Stomach (tissue), 4 donors: Measurements from ENCODE around the gene KCTD5.

Experiments
- EP300 ChIP-seq: sonication (generic); formaldehyde crosslinking; IDR thresholded peaks from one replicate; pipeline ENCODE4 v1.6.1; 2017; ENCODE audit warnings: antibody characterized with exemption
- POLR2A ChIP-seq, 4 donors: fragments of 450-650 bp; IDR thresholded peaks; one replicate each; pipeline ENCODE4 v1.6.1; 2016; ENCODE audit warnings: antibody characterized with exemption in 4 of 4, control low read depth in 2 of 4, mild to moderate bottlenecking in 1 of 4, moderate library complexity in 1 of 4
- POLR2AphosphoS5 ChIP-seq, 3 donors: sonication (generic); formaldehyde crosslinking; IDR thresholded peaks; one replicate each; pipeline ENCODE4 v1.6.1; 2016; ENCODE audit warnings: antibody characterized with exemption in 3 of 3
- TF ChIP-seq, protein P1 (sequence below), 7 experiments: fragments of 450-650 bp in 4 of 7; fragments of 200-600 bp in 3 of 7; sonication (generic) in 3 of 7; IDR thresholded peaks; one replicate each; pipeline ENCODE4 v1.5.1; 2016 to 2019; ENCODE audit warnings: antibody characterized with exemption in 7 of 7, control low read depth in 2 of 7, mild to moderate bottlenecking in 1 of 7

DNA sequence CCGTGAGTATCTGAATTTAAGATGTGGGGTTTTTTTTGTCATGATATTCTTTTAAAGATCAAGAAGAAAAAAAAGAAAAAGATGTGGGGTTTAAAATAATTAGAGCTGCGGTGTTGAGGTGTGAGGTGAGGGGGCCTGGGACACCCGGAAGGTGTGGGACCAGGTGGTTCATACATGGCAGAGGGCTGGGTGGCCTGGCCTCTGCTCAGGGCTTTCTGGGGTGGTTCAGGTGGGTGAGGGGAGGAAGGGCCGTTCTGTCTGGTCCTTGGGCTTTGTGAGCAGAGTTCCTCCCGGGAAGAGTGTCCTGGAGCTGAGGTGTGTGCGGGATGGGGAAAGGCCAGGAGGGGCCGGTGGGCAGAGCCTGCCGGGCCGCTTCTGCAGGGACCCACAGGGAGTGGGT, 32.7 kb downstream of the KCTD5 start:
- TF ChIP-seq POLR2A (IDR thresholded peaks at IDR 0.05) (no peak), EP300 (no peak), POLR2AphosphoS5 (IDR thresholded peaks at IDR 0.05) (no peak)
- TF ChIP-seq, protein P1, sequence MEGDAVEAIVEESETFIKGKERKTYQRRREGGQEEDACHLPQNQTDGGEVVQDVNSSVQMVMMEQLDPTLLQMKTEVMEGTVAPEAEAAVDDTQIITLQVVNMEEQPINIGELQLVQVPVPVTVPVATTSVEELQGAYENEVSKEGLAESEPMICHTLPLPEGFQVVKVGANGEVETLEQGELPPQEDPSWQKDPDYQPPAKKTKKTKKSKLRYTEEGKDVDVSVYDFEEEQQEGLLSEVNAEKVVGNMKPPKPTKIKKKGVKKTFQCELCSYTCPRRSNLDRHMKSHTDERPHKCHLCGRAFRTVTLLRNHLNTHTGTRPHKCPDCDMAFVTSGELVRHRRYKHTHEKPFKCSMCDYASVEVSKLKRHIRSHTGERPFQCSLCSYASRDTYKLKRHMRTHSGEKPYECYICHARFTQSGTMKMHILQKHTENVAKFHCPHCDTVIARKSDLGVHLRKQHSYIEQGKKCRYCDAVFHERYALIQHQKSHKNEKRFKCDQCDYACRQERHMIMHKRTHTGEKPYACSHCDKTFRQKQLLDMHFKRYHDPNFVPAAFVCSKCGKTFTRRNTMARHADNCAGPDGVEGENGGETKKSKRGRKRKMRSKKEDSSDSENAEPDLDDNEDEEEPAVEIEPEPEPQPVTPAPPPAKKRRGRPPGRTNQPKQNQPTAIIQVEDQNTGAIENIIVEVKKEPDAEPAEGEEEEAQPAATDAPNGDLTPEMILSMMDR (IDR thresholded peaks at IDR 0.05) = no peak
